Upper lobe of left lung (tissue), 6 donors: ENCODE measurements around the gene SCGB1D2. TPM values are rescaled to one million over a fixed set of nuclear protein-coding genes. Genes with fewer than 3 reads are reported as not detected.

Source experiments
- ATAC-seq, 2 donors: fragments of 200-7000 bp; cut with Tn5 transposase; one replicate each; pipeline ENCODE4 v1.9.1; 2022; ENCODE audit warnings: mild to moderate bottlenecking in 2 of 2, moderate library complexity in 2 of 2; ENCODE audit not compliant: low FRiP score in 2 of 2
- DNase-seq, 2 donors: peaks; one replicate each; pipeline ENCODE4 v3.0.0-alpha.2; 2019 to 2020
- H3K27ac ChIP-seq, 4 donors: fragments of 200-600 bp; sonication (generic); one replicate each; pipeline ENCODE4 v1.5.1; 2016 to 2019
- H3K27me3 ChIP-seq, 4 donors: fragments of 200-600 bp; sonication (generic); one replicate each; pipeline ENCODE4 v1.5.1; 2017 to 2019
- H3K36me3 ChIP-seq, 4 donors: fragments of 200-600 bp; sonication (generic); one replicate each; pipeline ENCODE4 v1.5.1; 2016 to 2019
- H3K4me1 ChIP-seq, 4 donors: fragments of 200-600 bp; sonication (generic); one replicate each; pipeline ENCODE4 v1.5.1; 2018 to 2019
- H3K4me3 ChIP-seq, 4 donors: fragments of 200-600 bp; sonication (generic); one replicate each; pipeline ENCODE4 v1.5.1; 2017 to 2019; ENCODE audit warnings: mild to moderate bottlenecking in 2 of 4, moderate library complexity in 1 of 4
- H3K9me3 ChIP-seq, 4 donors: fragments of 200-600 bp; sonication (generic); one replicate each; pipeline ENCODE4 v1.5.1; 2018 to 2019
- EP300 ChIP-seq, 4 donors: sonication (generic); formaldehyde crosslinking; IDR thresholded peaks; one replicate each; pipeline ENCODE4 v1.5.1; 2017; ENCODE audit warnings: antibody characterized with exemption in 4 of 4, control low read depth in 2 of 4
- POLR2A ChIP-seq, 4 donors: fragments of 450-650 bp; IDR thresholded peaks; one replicate each; pipeline ENCODE4 v1.5.1; 2016 to 2017; ENCODE audit warnings: antibody characterized with exemption in 4 of 4, mild to moderate bottlenecking in 2 of 4
- POLR2AphosphoS5 ChIP-seq, 2 donors: sonication (generic); formaldehyde crosslinking; IDR thresholded peaks; one replicate each; pipeline ENCODE4 v1.5.1; 2017; ENCODE audit warnings: antibody characterized with exemption in 2 of 2
- WGBS, 2 donors: methylation state at CpG; one replicate each; pipeline ENCODE4 v1.1.5; 2017 to 2018; 5-methylcytosine and 5-hydroxymethylcytosine counted together
- total RNA-seq, 6 donors: library from RNA; depleted of rRNA in 4 of 6; stranded (reverse); fragments of >200 nt in 4 of 6; gene quantifications; one replicate each; pipeline versions ENCODE4 v1.1.0 to v1.2.1, GENCODE V29; 2016 to 2021
- TF ChIP-seq, protein P1 (sequence below), 6 experiments: fragments of 450-650 bp in 4 of 6; fragments of 200-600 bp in 2 of 6; sonication (generic) in 2 of 6; IDR thresholded peaks; one replicate each; pipeline ENCODE4 v1.5.1; 2016 to 2019; ENCODE audit warnings: antibody characterized with exemption in 6 of 6
- donor health status: DM: no; HTN: no; CAD: no; lungs with moderate emphysema.
- donor health status: DM: no; HTN: yes; CAD: no; lungs with severe emphysema.

SCGB1D2 gene
- total RNA-seq, 6 donors from 2014 or later = not detected

DNA sequence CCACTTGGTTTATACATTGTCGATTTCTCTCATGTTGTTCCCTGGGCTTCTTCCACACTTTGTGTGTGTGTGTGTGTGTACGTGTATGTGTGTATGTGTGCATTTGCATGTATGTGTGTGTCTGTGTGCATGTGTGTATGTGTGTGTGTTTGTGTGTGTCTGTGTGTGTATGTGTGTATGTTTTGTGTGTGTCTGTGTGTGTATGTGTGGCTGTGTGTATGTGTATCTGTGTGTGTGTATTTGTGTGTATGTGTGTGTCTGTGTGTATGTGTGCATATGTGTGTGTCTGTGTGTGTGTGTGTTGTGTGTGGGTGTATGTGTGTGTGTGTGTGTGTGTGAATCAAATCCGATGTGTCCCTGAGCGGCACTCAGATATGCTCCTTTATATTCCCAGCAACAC, 4.5 kb upstream of the SCGB1D2 start:
- H3K36me3 ChIP-seq = no peaks in the 10 kb centered on the region
- H3K4me3 ChIP-seq = no peak overlapping the region
- WGBS, 2 donors = 67 to 68% methylated on average over 3 to 4 of the region's 4 CpGs
- H3K27ac ChIP-seq = no peak overlapping the region
- H3K4me1 ChIP-seq = no peaks in the 10 kb centered on the region
- TF ChIP-seq EP300 (IDR thresholded peaks at IDR 0.05) (no peak), POLR2AphosphoS5 (IDR thresholded peaks at IDR 0.05) (no peak), POLR2A (IDR thresholded peaks at IDR 0.05) (no peak)
- TF ChIP-seq, protein P1, sequence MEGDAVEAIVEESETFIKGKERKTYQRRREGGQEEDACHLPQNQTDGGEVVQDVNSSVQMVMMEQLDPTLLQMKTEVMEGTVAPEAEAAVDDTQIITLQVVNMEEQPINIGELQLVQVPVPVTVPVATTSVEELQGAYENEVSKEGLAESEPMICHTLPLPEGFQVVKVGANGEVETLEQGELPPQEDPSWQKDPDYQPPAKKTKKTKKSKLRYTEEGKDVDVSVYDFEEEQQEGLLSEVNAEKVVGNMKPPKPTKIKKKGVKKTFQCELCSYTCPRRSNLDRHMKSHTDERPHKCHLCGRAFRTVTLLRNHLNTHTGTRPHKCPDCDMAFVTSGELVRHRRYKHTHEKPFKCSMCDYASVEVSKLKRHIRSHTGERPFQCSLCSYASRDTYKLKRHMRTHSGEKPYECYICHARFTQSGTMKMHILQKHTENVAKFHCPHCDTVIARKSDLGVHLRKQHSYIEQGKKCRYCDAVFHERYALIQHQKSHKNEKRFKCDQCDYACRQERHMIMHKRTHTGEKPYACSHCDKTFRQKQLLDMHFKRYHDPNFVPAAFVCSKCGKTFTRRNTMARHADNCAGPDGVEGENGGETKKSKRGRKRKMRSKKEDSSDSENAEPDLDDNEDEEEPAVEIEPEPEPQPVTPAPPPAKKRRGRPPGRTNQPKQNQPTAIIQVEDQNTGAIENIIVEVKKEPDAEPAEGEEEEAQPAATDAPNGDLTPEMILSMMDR (IDR thresholded peaks at IDR 0.05) = no peak
- DNase-seq (no peak), ATAC-seq (no peak)
- no peaks in the 10 kb centered on the region for H3K9me3 ChIP-seq
- H3K27me3 ChIP-seq = no peaks in the 10 kb centered on the region

DNA sequence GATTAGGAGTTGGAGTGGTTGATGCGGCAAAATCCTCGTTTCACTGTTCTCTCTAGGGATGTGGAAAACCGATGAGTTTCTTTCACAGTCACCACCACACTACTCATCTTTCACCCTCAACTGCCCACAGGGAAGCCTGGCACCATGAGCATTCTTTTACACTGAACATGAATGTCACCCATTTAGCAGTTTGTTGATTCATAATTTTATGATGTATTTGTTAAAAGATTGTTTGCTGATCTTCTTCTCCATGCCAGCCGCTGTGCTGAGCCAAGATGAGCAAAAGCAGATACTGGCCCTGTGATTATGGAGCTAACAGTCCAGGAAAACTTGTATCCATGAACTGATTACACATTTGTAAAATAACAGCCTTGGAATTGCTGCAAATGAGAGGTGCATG, 3.9 kb upstream of the SCGB1D2 start:
- no peaks in the 10 kb centered on the region for H3K27me3 ChIP-seq
- H3K4me1 ChIP-seq = no peaks in the 10 kb centered on the region
- no peaks in the 10 kb centered on the region for H3K36me3 ChIP-seq
- H3K9me3 ChIP-seq = no peaks in the 10 kb centered on the region
- no peak overlapping the region for H3K27ac ChIP-seq
- no peak for ATAC-seq
- TF ChIP-seq POLR2AphosphoS5 (IDR thresholded peaks at IDR 0.05) (no peak), EP300 (IDR thresholded peaks at IDR 0.05) (no peak), POLR2A (IDR thresholded peaks at IDR 0.05) (no peak)
- TF ChIP-seq, protein P1 (IDR thresholded peaks at IDR 0.05) = no peak
- no peak for DNase-seq
- WGBS, 2 donors = 82 to 83% methylated on average over 4 of the region's 4 CpGs
- H3K4me3 ChIP-seq = no peak overlapping the region

DNA sequence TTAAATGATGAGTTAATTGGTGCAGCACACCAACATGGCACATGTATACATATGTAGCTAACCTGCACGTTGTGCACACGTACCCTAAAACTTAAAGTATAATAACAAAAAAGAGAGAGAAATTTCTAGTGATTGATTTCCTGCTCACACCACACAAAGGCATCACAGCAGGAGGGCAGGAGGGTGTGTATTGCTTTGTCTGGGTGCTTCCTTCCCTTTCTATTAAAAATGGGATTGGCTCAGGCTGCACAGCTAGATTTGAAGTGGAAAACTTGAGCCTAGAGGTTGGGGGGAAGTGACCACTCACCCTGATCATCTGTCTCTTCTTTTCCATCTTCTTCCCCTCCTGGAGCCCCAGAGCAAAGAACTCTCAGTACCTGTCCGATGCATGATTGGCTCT, 944 bp upstream of the SCGB1D2 start:
- TF ChIP-seq POLR2AphosphoS5 (IDR thresholded peaks at IDR 0.05) = no peak
- no peak for TF ChIP-seq EP300 (IDR thresholded peaks at IDR 0.05)
- no peak for TF ChIP-seq POLR2A (IDR thresholded peaks at IDR 0.05)
- TF ChIP-seq, protein P1 (IDR thresholded peaks at IDR 0.05) = no peak
- Histone ChIP-seq H3K4me3 (no peak overlapping the region), H3K9me3 (no peaks in the 10 kb centered on the region), H3K27me3 (no peaks in the 10 kb centered on the region), H3K36me3 (no peaks in the 10 kb centered on the region), H3K4me1 (no peaks in the 10 kb centered on the region), H3K27ac (no peak overlapping the region)
- no peak for DNase-seq
- WGBS, 2 donors = 81 to 100% methylated on average over 3 of the region's 3 CpGs
- no peak for ATAC-seq

DNA sequence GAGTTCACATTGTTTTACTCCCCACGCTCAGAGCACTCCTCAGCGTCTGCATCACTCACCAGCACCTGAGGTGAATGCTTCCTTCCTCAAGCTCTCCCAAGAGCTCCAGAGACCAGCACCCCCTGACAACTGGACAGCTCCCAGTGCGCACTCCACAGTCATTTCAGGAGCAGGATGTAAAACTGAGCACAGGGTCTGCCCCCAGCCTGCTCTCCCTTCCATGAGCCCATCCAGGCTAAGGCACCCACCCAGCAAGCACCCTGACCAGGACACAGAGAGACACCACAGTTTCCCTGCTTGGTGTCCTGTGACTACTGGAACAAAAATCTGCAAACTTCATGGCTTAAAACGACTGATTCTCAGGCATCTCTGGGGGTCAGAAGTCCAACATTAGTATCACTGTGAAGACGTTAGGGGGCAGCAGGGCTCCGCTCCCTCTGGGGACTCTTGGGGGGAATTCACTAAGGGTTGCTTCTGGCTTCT, 3.3 kb downstream of the SCGB1D2 start:
- Histone ChIP-seq H3K9me3 (peaks cover 0 to 4% (median 2%) of the 10 kb centered on the region in 4 donors), H3K27ac (no peak overlapping the region), H3K27me3 (no peaks in the 10 kb centered on the region), H3K36me3 (no peaks in the 10 kb centered on the region), H3K4me1 (no peaks in the 10 kb centered on the region), H3K4me3 (no peak overlapping the region)
- DNase-seq (no peak), ATAC-seq (peak in 1 of 2 donors; percentile 32)
- WGBS, 2 donors = 22 to 27% methylated on average over 5 to 6 of the region's 6 CpGs
- TF ChIP-seq EP300 (IDR thresholded peaks at IDR 0.05) (no peak), POLR2AphosphoS5 (IDR thresholded peaks at IDR 0.05) (no peak), POLR2A (IDR thresholded peaks at IDR 0.05) (no peak)
- TF ChIP-seq, protein P1 (IDR thresholded peaks at IDR 0.05) = no peak

DNA sequence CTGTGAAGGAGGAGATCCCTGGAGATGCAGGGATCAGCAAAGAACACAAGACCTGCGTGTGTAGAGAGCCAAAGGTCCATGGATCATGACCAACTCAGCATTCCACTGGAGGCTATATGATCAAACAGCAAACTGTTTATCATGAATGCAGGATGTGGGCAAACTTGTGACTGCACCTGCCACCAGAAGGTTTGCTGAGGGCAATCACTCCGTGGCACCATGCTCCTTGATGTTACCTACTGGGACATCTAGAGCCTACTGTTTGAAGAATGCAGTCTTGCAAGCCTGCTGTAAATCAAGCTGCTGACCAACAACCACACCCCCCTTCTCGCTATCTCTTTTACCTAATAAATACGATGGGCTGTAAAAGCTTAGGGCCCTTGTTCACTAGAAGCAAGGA, 9.7 kb downstream of the SCGB1D2 start:
- Histone ChIP-seq H3K9me3 (peaks cover 18 to 42% (median 31%) of the 10 kb centered on the region in 4 donors), H3K4me3 (no peak overlapping the region), H3K27ac (no peak overlapping the region), H3K27me3 (no peaks in the 10 kb centered on the region), H3K4me1 (no peaks in the 10 kb centered on the region), H3K36me3 (no peaks in the 10 kb centered on the region)
- WGBS, 2 donors = 51 to 60% methylated on average over 4 of the region's 4 CpGs
- DNase-seq = no peak
- no peak for ATAC-seq
- TF ChIP-seq, protein P1 (IDR thresholded peaks at IDR 0.05) = no peak
- TF ChIP-seq POLR2AphosphoS5 (IDR thresholded peaks at IDR 0.05) (no peak), POLR2A (IDR thresholded peaks at IDR 0.05) (no peak), EP300 (IDR thresholded peaks at IDR 0.05) (no peak)
